HG03159 (cell line): ENCODE data around the gene PLCB4.
"Not testable (repeated sequence)": the region's sequence is repeated elsewhere in the genome, so short reads cannot be mapped to it uniquely, and the experiment has no call there.

Experiments used
- ATAC-seq: cut with Tn5 transposase; IDR thresholded peaks from one replicate; pipeline ENCODE4 v1.9.1; 2021; ENCODE audit warnings: mild to moderate bottlenecking, moderate library complexity; ENCODE audit not compliant: unreplicated experiment

The PLCB4 gene

GRCh38 chr20:9348747-9349146 lies 279.9 kb downstream of the PLCB4 start:
- no peak for ATAC-seq

- ATAC-seq, result no peak
Measured at GRCh38 chr20:9349249-9349648, 280.4 kb downstream of the PLCB4 start.

GRCh38 chr20:9352739-9353138 lies 283.9 kb downstream of the PLCB4 start:
- peak; percentile 52 for ATAC-seq

GRCh38 chr20:9353180-9353915 lies 284.5 kb downstream of the PLCB4 start:
- no peak for ATAC-seq

GRCh38 chr20:9353916-9354276 lies 285.0 kb downstream of the PLCB4 start:
- ATAC-seq, result no peak

- ATAC-seq, result no peak
Measured at GRCh38 chr20:9354579-9354978, 285.7 kb downstream of the PLCB4 start.

GRCh38 chr20:9358001-9358400 lies 289.1 kb downstream of the PLCB4 start:
- ATAC-seq, result no peak

- ATAC-seq, result no peak
Measured at GRCh38 chr20:9359561-9360308, 290.8 kb downstream of the PLCB4 start.

- no peak for ATAC-seq
Measured at GRCh38 chr20:9360431-9360830, 291.5 kb downstream of the PLCB4 start.

GRCh38 chr20:9363673-9364072 lies 294.8 kb downstream of the PLCB4 start:
- ATAC-seq, result no peak

GRCh38 chr20:9367328-9367727 lies 298.4 kb downstream of the PLCB4 start:
- ATAC-seq, result no peak

- ATAC-seq, result no peak
Measured at GRCh38 chr20:9367746-9368145, 298.9 kb downstream of the PLCB4 start.

- no peak for ATAC-seq
Measured at GRCh38 chr20:9368893-9369292, 300.0 kb downstream of the PLCB4 start.

- no peak for ATAC-seq
Measured at GRCh38 chr20:9369557-9369956, 300.7 kb downstream of the PLCB4 start.

- no peak for ATAC-seq
Measured at GRCh38 chr20:9374072-9374471, 305.2 kb downstream of the PLCB4 start.

GRCh38 chr20:9374480-9374879 lies 305.6 kb downstream of the PLCB4 start:
- no peak for ATAC-seq

- ATAC-seq, result no peak
Measured at GRCh38 chr20:9375221-9375681, 306.4 kb downstream of the PLCB4 start.

- ATAC-seq, result no peak
Measured at GRCh38 chr20:9377007-9377406, 308.1 kb downstream of the PLCB4 start.

- not testable (repeated sequence) for ATAC-seq
Measured at GRCh38 chr20:9385345-9386310, 316.7 kb downstream of the PLCB4 start.

GRCh38 chr20:9388160-9388812 lies 319.4 kb downstream of the PLCB4 start:
- no peak for ATAC-seq

- ATAC-seq, result no peak
Measured at GRCh38 chr20:9388813-9389161, 319.9 kb downstream of the PLCB4 start.
